Mesodermal cell (in vitro differentiated cells): ENCODE measurements around the gene LRCH3. TPM values are rescaled to one million over a fixed set of nuclear protein-coding genes. Genes with fewer than 3 reads are reported as not detected.

ENCODE experiments used
- H3K27ac ChIP-seq: 2 replicates; pipeline ENCODE4 v1.7.0; 2013; ENCODE audit warnings: mild to moderate bottlenecking, low read depth, low read length, moderate library complexity; ENCODE audit not compliant: severe bottlenecking
- H3K36me3 ChIP-seq: 2 replicates; pipeline ENCODE4 v1.7.1; 2013; ENCODE audit warnings: mild to moderate bottlenecking, low read length, moderate library complexity; ENCODE audit not compliant: control insufficient read depth, insufficient read depth
- H3K4me1 ChIP-seq: one replicate; pipeline ENCODE4 v1.7.1; 2013; ENCODE audit warnings: mild to moderate bottlenecking, low read length; ENCODE audit not compliant: insufficient read depth, control insufficient read depth, poor library complexity, severe bottlenecking
- H3K4me3 ChIP-seq: 2 replicates; pipeline ENCODE4 v1.7.0; 2013; ENCODE audit warnings: low read length, control low read depth, mild to moderate bottlenecking; ENCODE audit not compliant: insufficient read depth, poor library complexity, severe bottlenecking; ENCODE audit errors: extremely low read depth
- H3K9me3 ChIP-seq: 2 replicates; pipeline ENCODE4 v1.7.1; 2013; ENCODE audit warnings: mild to moderate bottlenecking, low read length, moderate library complexity; ENCODE audit not compliant: control insufficient read depth
- WGBS, 2 experiments: methylation state at CpG; one replicate each; pipeline ENCODE4 v1.1.5; 2013; ENCODE audit warnings: missing lambda C conversion rate in 2 of 2; ENCODE audit not compliant: insufficient coverage in 2 of 2; 5-methylcytosine and 5-hydroxymethylcytosine counted together
- polyA plus RNA-seq, 2 experiments: library from polyadenylated mRNA; stranded (reverse); fragments of 50-300 nt; gene quantifications; one replicate each; pipeline ENCODE4 v1.2.3, GENCODE V29; 2013

LRCH3 gene
- polyA plus RNA-seq (2013, experiment 1 of 2): 31.0 TPM
- polyA plus RNA-seq (2013, experiment 2 of 2): 28.9 TPM

GRCh38 chr3:197791113-197791891 is at the start of gene LRCH3:
LRCH3 (plus strand) TSS chr3:197791254; CDS start chr3:197791279, 25 bp downstream.
- peaks cover 13% of the 10 kb centered on the region for H3K36me3 ChIP-seq
- WGBS, 2 experiments: 0 to 1% methylated on average over 70 to 71 of the region's 83 CpGs

GRCh38 chr3:197742787-197743186 is 48.3 kb upstream of the LRCH3 start:
- Histone ChIP-seq H3K9me3 (no peaks in the 10 kb centered on the region), H3K36me3 (no peaks in the 10 kb centered on the region), H3K27ac (no peak overlapping the region), H3K4me3 (no peak overlapping the region), H3K4me1 (peaks cover 9% of the 10 kb centered on the region)
- WGBS, 2 experiments: 81 to 87% methylated on average over 2 to 3 of the region's 3 CpGs

More at GRCh38 chr3:197791113-197791891, at the start of gene LRCH3:
- Histone ChIP-seq H3K27ac (peak within 1 kb of the TSS; percentile 97), H3K4me3 (peak within 1 kb of the TSS; percentile 90), H3K9me3 (no peaks in the 10 kb centered on the region), H3K4me1 (peaks cover 5% of the 10 kb centered on the region)

- H3K4me3 ChIP-seq: no peak overlapping the region
- peaks cover 6% of the 10 kb centered on the region for H3K4me1 ChIP-seq
- no peaks in the 10 kb centered on the region for H3K9me3 ChIP-seq
- WGBS, 2 experiments: 100% methylated on average over 2 of the region's 3 CpGs; no CpG with 5 or more reads in 1 of the 2 experiments
- H3K27ac ChIP-seq: peak overlapping the region; percentile 7
- H3K36me3 ChIP-seq: no peaks in the 10 kb centered on the region
Observed at GRCh38 chr3:197746209-197746608, 44.8 kb upstream of the LRCH3 start.

- WGBS, 2 experiments: 80 to 89% methylated on average over 1 of the region's 4 CpGs
- Histone ChIP-seq H3K9me3 (no peaks in the 10 kb centered on the region), H3K27ac (peak overlapping the region; percentile 7), H3K36me3 (no peaks in the 10 kb centered on the region), H3K4me1 (peaks cover 9% of the 10 kb centered on the region), H3K4me3 (no peak overlapping the region)
Observed at GRCh38 chr3:197746801-197747237, 44.2 kb upstream of the LRCH3 start.

GRCh38 chr3:197748597-197749314 is 42.3 kb upstream of the LRCH3 start:
- 57 to 67% methylated on average over 5 to 6 of the region's 12 CpGs for WGBS, 2 experiments
- Histone ChIP-seq H3K4me3 (peak overlapping the region; percentile 92), H3K36me3 (no peaks in the 10 kb centered on the region), H3K9me3 (no peaks in the 10 kb centered on the region), H3K4me1 (peaks cover 15% of the 10 kb centered on the region), H3K27ac (peak overlapping the region; percentile 86)

GRCh38 chr3:197749315-197749600 is 41.8 kb upstream of the LRCH3 start:
- Histone ChIP-seq H3K27ac (peak overlapping the region; percentile 86), H3K4me3 (peak overlapping the region; percentile 92), H3K9me3 (no peaks in the 10 kb centered on the region), H3K36me3 (no peaks in the 10 kb centered on the region), H3K4me1 (peaks cover 15% of the 10 kb centered on the region)
- 1 to 5% methylated on average over 17 to 18 of the region's 18 CpGs for WGBS, 2 experiments

GRCh38 chr3:197749601-197750395 is 41.3 kb upstream of the LRCH3 start, which contains the start of gene FYTTD1:
FYTTD1 (plus strand) TSS chr3:197749883; CDS start chr3:197749972, 89 bp downstream.
- peaks cover 15% of the 10 kb centered on the region for H3K4me1 ChIP-seq
- peak within 1 kb of the TSS; percentile 92 for H3K4me3 ChIP-seq
- H3K9me3 ChIP-seq: no peaks in the 10 kb centered on the region
- H3K36me3 ChIP-seq: no peaks in the 10 kb centered on the region
- H3K27ac ChIP-seq: peak within 1 kb of the TSS; percentile 86
- 0% methylated on average over 54 to 88 of the region's 104 CpGs for WGBS, 2 experiments

- no peaks in the 10 kb centered on the region for H3K36me3 ChIP-seq
- 0 to 1% methylated on average over 26 to 36 of the region's 43 CpGs for WGBS, 2 experiments
- H3K4me1 ChIP-seq: peaks cover 15% of the 10 kb centered on the region
- peak overlapping the region; percentile 86 for H3K27ac ChIP-seq
- H3K4me3 ChIP-seq: peak overlapping the region; percentile 92
- H3K9me3 ChIP-seq: no peaks in the 10 kb centered on the region
Observed at GRCh38 chr3:197750396-197750831, 40.6 kb upstream of the LRCH3 start.

GRCh38 chr3:197750858-197751737 is 40.0 kb upstream of the LRCH3 start:
- H3K4me1 ChIP-seq: peaks cover 15% of the 10 kb centered on the region
- peak overlapping the region; percentile 86 for H3K27ac ChIP-seq
- peak overlapping the region; percentile 92 for H3K4me3 ChIP-seq
- H3K9me3 ChIP-seq: no peaks in the 10 kb centered on the region
- no peaks in the 10 kb centered on the region for H3K36me3 ChIP-seq
- 35 to 38% methylated on average over 18 to 26 of the region's 36 CpGs for WGBS, 2 experiments
